A549 (cell line): ENCODE measurements around the gene COPB1.

ENCODE experiments used
- CEBPB ChIP-seq, 2 experiments: fragments of >200 bp in 1 of 2; sonication (Bioruptor Twin) in 1 of 2; formaldehyde crosslinking in 1 of 2; IDR thresholded peaks; 2 replicates each; pipeline ENCODE4 v1.6.1; 2012 to 2016
- CTCF ChIP-seq: fragments of >200 bp; sonication (Bioruptor Twin); formaldehyde crosslinking; IDR thresholded peaks from 3 replicates; pipeline ENCODE4 v1.5.1; 2016
- GATA3 ChIP-seq: IDR thresholded peaks from 2 replicates; pipeline ENCODE4 v1.6.1; 2012; ENCODE audit warnings: borderline replicate concordance
- POLR2A ChIP-seq: IDR thresholded peaks from 2 replicates; pipeline ENCODE4 v1.6.1; 2012; ENCODE audit warnings: mild to moderate bottlenecking, low read length
- RAD21 ChIP-seq, 2 experiments: fragments of >200 bp in 1 of 2; sonication (Bioruptor Twin) in 1 of 2; formaldehyde crosslinking in 1 of 2; IDR thresholded peaks in 1 of 2; conservative IDR thresholded peaks in 1 of 2; 2 replicates in 1 of 2; 3 replicates in 1 of 2; pipeline ENCODE4 v1.6.1; 2012 to 2018; ENCODE audit warnings: inconsistent platforms in 1 of 2

DNA sequence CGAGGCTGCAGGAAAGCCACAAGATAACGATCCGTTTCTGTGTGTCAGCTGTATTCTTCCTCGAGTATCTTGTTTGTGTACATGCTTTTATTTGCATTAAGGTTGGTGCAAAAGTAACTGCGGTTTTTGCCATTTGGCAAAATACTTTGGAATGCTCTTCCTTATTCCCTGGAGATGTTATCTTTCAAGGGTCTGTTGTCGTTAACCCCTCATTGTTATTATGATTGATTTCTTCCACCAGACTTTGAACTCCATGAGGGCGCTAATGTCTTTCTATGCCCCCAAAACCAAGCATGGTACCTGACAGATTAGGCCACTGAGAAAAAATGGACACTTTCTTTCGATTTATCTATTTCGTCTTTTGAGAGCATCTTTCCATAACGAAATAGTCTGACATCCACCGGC lies 21.1 kb upstream of the COPB1 start:
- TF ChIP-seq CEBPB (IDR thresholded peaks at IDR 0.05) (no peak), GATA3 (no peak; the same call in 1 of the 2 replicates), CTCF (no peak), POLR2A (no peak), RAD21 (conservative IDR thresholded peaks at IDR 0.05 in 1 of 2, IDR thresholded peaks at IDR 0.05 in 1 of 2) (no peak)
